WTC11 (cell line): ENCODE data around the gene ATP5F1A. TPM values are rescaled to one million over a fixed set of nuclear protein-coding genes. Genes with fewer than 3 reads are reported as not detected.

ENCODE experiments used
- ATAC-seq: fragments of 200-7000 bp; cut with Tn5 transposase; 2 replicates; pipeline ENCODE4 v1.10.0; 2021; ENCODE audit warnings: mild to moderate bottlenecking, moderate library complexity
- CTCF ChIA-PET: fragments of 300-600 bp; sonication (Branson Sonifier 250); formaldehyde crosslinking; loops from one replicate; lab custom pipeline; 2021; ENCODE audit warnings: antibody characterized with exemption; lab: Charles Lee
- POLR2A ChIA-PET: fragments of 350-600 bp; sonication (Branson Sonifier 250); formaldehyde crosslinking; loops from one replicate; lab custom pipeline; 2021; ENCODE audit warnings: antibody characterized with exemption; lab: Charles Lee
- DNase-seq: peaks from one replicate; pipeline ENCODE4 v3.0.0; 2021; ENCODE audit warnings: low spot score
- H3K27ac Mint-ChIP-seq: 2 replicates; pipeline ENCODE4 v1.8.0; 2021; ENCODE audit warnings: mixed read lengths
- H3K27me3 Mint-ChIP-seq: 2 replicates; pipeline ENCODE4 v1.8.0; 2021; ENCODE audit warnings: low read depth, mild to moderate bottlenecking, moderate library complexity, mixed read lengths
- H3K36me3 Mint-ChIP-seq: 2 replicates; pipeline ENCODE4 v1.8.0; 2021; ENCODE audit warnings: mixed read lengths
- H3K4me1 Mint-ChIP-seq: 2 replicates; pipeline ENCODE4 v1.8.0; 2022; ENCODE audit warnings: mixed read lengths
- H3K4me3 Mint-ChIP-seq: 2 replicates; pipeline ENCODE4 v1.8.0; 2021; ENCODE audit warnings: mild to moderate bottlenecking, moderate library complexity, mixed read lengths
- H3K9me3 Mint-ChIP-seq: 2 replicates; pipeline ENCODE4 v1.8.0; 2021; ENCODE audit warnings: mixed read lengths
- ATF2 ChIP-seq: sonication (generic); formaldehyde crosslinking; IDR thresholded peaks from 2 replicates; pipeline ENCODE4 v1.8.1; 2022; ENCODE audit warnings: low read depth, missing genetic modification reagents, borderline replicate concordance
- ATF3 ChIP-seq: sonication (generic); formaldehyde crosslinking; conservative IDR thresholded peaks from 2 replicates; pipeline ENCODE4 v1.8.1; 2022; ENCODE audit warnings: mild to moderate bottlenecking, missing genetic modification reagents
- ELF4 ChIP-seq: sonication (generic); formaldehyde crosslinking; IDR thresholded peaks from 2 replicates; pipeline ENCODE4 v1.8.1; 2022; ENCODE audit warnings: low read depth, mild to moderate bottlenecking, moderate library complexity, missing genetic modification reagents
- ERG ChIP-seq: fragments of 250-450 bp; sonication (Bioruptor Pico); IDR thresholded peaks from 2 replicates; pipeline ENCODE4 v1.8.0; 2021; ENCODE audit warnings: mild to moderate bottlenecking
- FOXJ3 ChIP-seq: sonication (generic); formaldehyde crosslinking; IDR thresholded peaks from 2 replicates; pipeline ENCODE4 v1.9.0; 2021; ENCODE audit warnings: missing genetic modification reagents, mild to moderate bottlenecking, borderline replicate concordance
- GRHL2 ChIP-seq: fragments of 250-450 bp; sonication (Bioruptor Pico); IDR thresholded peaks from 2 replicates; pipeline ENCODE4 v1.8.0; 2022; ENCODE audit warnings: mild to moderate bottlenecking, moderate library complexity; ENCODE audit not compliant: insufficient replicate concordance, severe bottlenecking
- MYBL2 ChIP-seq: sonication (generic); formaldehyde crosslinking; IDR thresholded peaks from 2 replicates; pipeline ENCODE4 v1.8.1; 2023; ENCODE audit warnings: mild to moderate bottlenecking, moderate library complexity, missing genetic modification reagents
- NR1H2 ChIP-seq: sonication (generic); formaldehyde crosslinking; IDR thresholded peaks from 2 replicates; pipeline ENCODE4 v1.9.0; 2021; ENCODE audit warnings: mild to moderate bottlenecking, moderate library complexity, missing genetic modification reagents
- NR3C1 ChIP-seq: sonication (generic); formaldehyde crosslinking; conservative IDR thresholded peaks from 2 replicates; pipeline ENCODE4 v1.8.1; 2023; ENCODE audit warnings: low read depth, mild to moderate bottlenecking, missing genetic modification reagents
- PRRX2 ChIP-seq: fragments of 250-450 bp; sonication (Bioruptor Pico); IDR thresholded peaks from 2 replicates; pipeline ENCODE4 v1.8.0; 2021; ENCODE audit warnings: mild to moderate bottlenecking
- RELA ChIP-seq: sonication (generic); formaldehyde crosslinking; IDR thresholded peaks from 2 replicates; pipeline ENCODE4 v1.8.1; 2022; ENCODE audit warnings: missing genetic modification reagents, mild to moderate bottlenecking, borderline replicate concordance
- SMAD3 ChIP-seq: sonication (generic); formaldehyde crosslinking; IDR thresholded peaks from 2 replicates; pipeline ENCODE4 v1.8.0; 2022; ENCODE audit warnings: missing genetic modification reagents, mild to moderate bottlenecking, borderline replicate concordance
- TEAD4 ChIP-seq: sonication (generic); formaldehyde crosslinking; IDR thresholded peaks from 2 replicates; pipeline ENCODE4 v1.8.0; 2022; ENCODE audit warnings: mild to moderate bottlenecking, missing genetic modification reagents
- ZNF317 ChIP-seq: sonication (generic); formaldehyde crosslinking; IDR thresholded peaks from 2 replicates; pipeline ENCODE4 v1.8.1; 2023; ENCODE audit warnings: low read depth, mild to moderate bottlenecking, moderate library complexity, missing genetic modification reagents, borderline replicate concordance
- ZNF532 ChIP-seq: fragments of 250-450 bp; sonication (Bioruptor Pico); IDR thresholded peaks from 2 replicates; pipeline ENCODE4 v1.9.0; 2021; ENCODE audit warnings: mild to moderate bottlenecking, borderline replicate concordance
- ZNF671 ChIP-seq: fragments of 250-450 bp; sonication (Bioruptor Pico); IDR thresholded peaks from 2 replicates; pipeline ENCODE4 v1.8.0; 2021; ENCODE audit warnings: mild to moderate bottlenecking
- total RNA-seq: library from RNA; stranded (reverse); gene quantifications from 3 replicates; pipeline ENCODE4 v1.2.3, GENCODE V29; 2021
- TF ChIP-seq, protein P1 (sequence below): sonication (generic); formaldehyde crosslinking; IDR thresholded peaks from 2 replicates; pipeline ENCODE4 v1.8.1; 2023; ENCODE audit warnings: mild to moderate bottlenecking, missing genetic modification reagents, moderate library complexity
- TF ChIP-seq, protein P2 (sequence below): sonication (generic); formaldehyde crosslinking; IDR thresholded peaks from 2 replicates; pipeline ENCODE4 v1.8.1; 2023; ENCODE audit warnings: mild to moderate bottlenecking, missing genetic modification reagents

ATP5F1A gene
- total RNA-seq, 1 experiment from 2014 or later = 825 TPM

- CTCF ChIA-PET = interaction anchor here (1.6 kb wide), 1 partner anchor 24 kb away, joined by 7 read pairs; no protein-coding TSS in a partner anchor
- Mint-ChIP-seq H3K27ac (peak overlapping the region; percentile 92), H3K4me1 (peaks cover 21% of the 10 kb centered on the region), H3K9me3 (no peaks in the 10 kb centered on the region), H3K4me3 (peak overlapping the region; percentile 98), H3K27me3 (no peaks in the 10 kb centered on the region), H3K36me3 (peaks cover 39% of the 10 kb centered on the region)
- ATAC-seq = no peak
- TF ChIP-seq MYBL2 (CRISPR knock-in tag) (no peak), ZNF671 (CRISPR knock-in tag) (0 out of 2 replicates have a peak, but pooled peaks have one; percentile 29)
- POLR2A ChIA-PET = interaction anchor here (0.7 kb wide), 1 partner anchor 25 kb away, joined by 6 read pairs; no protein-coding TSS in a partner anchor
- DNase-seq = no peak
Measured at GRCh38 chr18:46097431-46097800, 680 bp downstream of the ATP5F1A start.

- Mint-ChIP-seq H3K27me3 (no peaks in the 10 kb centered on the region), H3K36me3 (peaks cover 44% of the 10 kb centered on the region), H3K4me3 (peak overlapping the region; percentile 98), H3K27ac (peak overlapping the region; percentile 92), H3K9me3 (no peaks in the 10 kb centered on the region), H3K4me1 (peaks cover 21% of the 10 kb centered on the region)
- POLR2A ChIA-PET = interaction anchor here (0.7 kb wide), 2 partner anchors 14 to 24 kb away, joined by 3 to 6 read pairs; no protein-coding TSS in a partner anchor
- DNase-seq (no peak), ATAC-seq (no peak)
- TF ChIP-seq, protein P1, sequence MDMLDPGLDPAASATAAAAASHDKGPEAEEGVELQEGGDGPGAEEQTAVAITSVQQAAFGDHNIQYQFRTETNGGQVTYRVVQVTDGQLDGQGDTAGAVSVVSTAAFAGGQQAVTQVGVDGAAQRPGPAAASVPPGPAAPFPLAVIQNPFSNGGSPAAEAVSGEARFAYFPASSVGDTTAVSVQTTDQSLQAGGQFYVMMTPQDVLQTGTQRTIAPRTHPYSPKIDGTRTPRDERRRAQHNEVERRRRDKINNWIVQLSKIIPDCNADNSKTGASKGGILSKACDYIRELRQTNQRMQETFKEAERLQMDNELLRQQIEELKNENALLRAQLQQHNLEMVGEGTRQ (CRISPR knock-in tag) = no peak
- TF ChIP-seq SMAD3 (no peak), FOXJ3 (CRISPR knock-in tag) (no peak), GRHL2 (CRISPR knock-in tag) (no peak), ZNF317 (CRISPR knock-in tag) (no peak), ZNF532 (CRISPR knock-in tag) (no peak), ELF4 (no peak), RELA (CRISPR knock-in tag) (no peak)
- TF ChIP-seq, protein P2, sequence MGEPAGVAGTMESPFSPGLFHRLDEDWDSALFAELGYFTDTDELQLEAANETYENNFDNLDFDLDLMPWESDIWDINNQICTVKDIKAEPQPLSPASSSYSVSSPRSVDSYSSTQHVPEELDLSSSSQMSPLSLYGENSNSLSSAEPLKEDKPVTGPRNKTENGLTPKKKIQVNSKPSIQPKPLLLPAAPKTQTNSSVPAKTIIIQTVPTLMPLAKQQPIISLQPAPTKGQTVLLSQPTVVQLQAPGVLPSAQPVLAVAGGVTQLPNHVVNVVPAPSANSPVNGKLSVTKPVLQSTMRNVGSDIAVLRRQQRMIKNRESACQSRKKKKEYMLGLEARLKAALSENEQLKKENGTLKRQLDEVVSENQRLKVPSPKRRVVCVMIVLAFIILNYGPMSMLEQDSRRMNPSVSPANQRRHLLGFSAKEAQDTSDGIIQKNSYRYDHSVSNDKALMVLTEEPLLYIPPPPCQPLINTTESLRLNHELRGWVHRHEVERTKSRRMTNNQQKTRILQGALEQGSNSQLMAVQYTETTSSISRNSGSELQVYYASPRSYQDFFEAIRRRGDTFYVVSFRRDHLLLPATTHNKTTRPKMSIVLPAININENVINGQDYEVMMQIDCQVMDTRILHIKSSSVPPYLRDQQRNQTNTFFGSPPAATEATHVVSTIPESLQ (CRISPR knock-in tag) = no peak
- CTCF ChIA-PET = interaction anchor here (1.6 kb wide), 1 partner anchor 23 kb away, joined by 7 read pairs; no protein-coding TSS in a partner anchor
Measured at GRCh38 chr18:46096651-46097300, 1.3 kb downstream of the ATP5F1A start.

DNA sequence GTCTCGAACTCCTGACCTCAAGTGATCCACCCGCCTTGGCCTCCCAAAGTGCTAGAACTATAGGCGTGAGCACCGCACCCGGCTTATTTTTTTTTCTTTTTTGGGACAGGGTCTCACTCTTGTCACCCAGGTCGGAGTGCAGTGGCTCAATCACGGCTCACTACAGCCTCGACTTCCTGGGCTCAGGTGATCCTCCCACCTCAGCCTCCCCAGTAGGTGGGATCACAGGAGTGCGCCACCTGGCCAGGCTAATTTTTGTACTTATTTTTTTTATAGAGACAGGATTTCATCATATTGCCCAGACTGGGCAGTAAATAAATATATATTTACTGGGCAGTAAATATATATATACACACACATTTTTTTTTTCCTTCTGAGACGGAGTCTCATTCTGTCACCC, 2.6 kb downstream of the ATP5F1A start:
- CTCF ChIA-PET = no interaction called here
- no peak for ATAC-seq
- Mint-ChIP-seq H3K4me3 (peak overlapping the region; percentile 34; the same call in 1 of the 2 replicates), H3K4me1 (peaks cover 21% of the 10 kb centered on the region), H3K27me3 (no peaks in the 10 kb centered on the region), H3K27ac (no peak overlapping the region), H3K9me3 (no peaks in the 10 kb centered on the region), H3K36me3 (peaks cover 56% of the 10 kb centered on the region)
- POLR2A ChIA-PET = interaction anchor here (1.4 kb wide), 1 partner anchor 22 kb away, joined by 3 read pairs; no protein-coding TSS in a partner anchor
- no peak for DNase-seq
- TF ChIP-seq PRRX2 = no peak
- no peak for TF ChIP-seq ERG (CRISPR knock-in tag)
- no peak for TF ChIP-seq ZNF317 (CRISPR knock-in tag)
- no peak for TF ChIP-seq ATF2 (CRISPR knock-in tag)
- TF ChIP-seq NR3C1 (CRISPR knock-in tag) = no peak
- TF ChIP-seq TEAD4 = no peak
- TF ChIP-seq ATF3 = no peak
- no peak for TF ChIP-seq NR1H2 (CRISPR knock-in tag)
